IMR-90 (cell line): ENCODE measurements around the gene MEOX2. TPM values are rescaled to one million over a fixed set of nuclear protein-coding genes. Genes with fewer than 3 reads are reported as not detected.

ENCODE experiments used
- ATAC-seq: fragments of 200-7000 bp; cut with Tn5 transposase; 2 replicates; pipeline ENCODE4 v1.9.1; 2020; ENCODE audit warnings: low read depth, mild to moderate bottlenecking, moderate library complexity
- BruUV-seq: library from RNA; stranded (reverse); fragments of 400-500 nt; replicated peaks from 2 replicates; lab custom pipeline; 2021; lab: Mats Ljungman, UMichigan
- CTCF ChIA-PET: fragments of 300-600 bp; formaldehyde crosslinking; extraction: SDS; loops from one replicate; lab custom pipeline; 2021; ENCODE audit warnings: antibody characterized with exemption; lab: Yijun Ruan, JAX
- POLR2A ChIA-PET: fragments of 300-600 bp; sonication (Branson Sonifier 250); formaldehyde crosslinking; loops from one replicate; lab custom pipeline; 2022; ENCODE audit warnings: antibody characterized with exemption; ENCODE audit not compliant: unreplicated experiment; lab: Charles Lee
- DNase-seq: peaks from one replicate; pipeline ENCODE4 v3.0.0; 2013
- H2AFZ ChIP-seq: replicated peaks from 2 replicates; pipeline ENCODE3; 2013; ENCODE audit warnings: low read length, mild to moderate bottlenecking; ENCODE audit not compliant: poor library complexity
- H2AK5ac ChIP-seq: 2 replicates; pipeline ENCODE4 v1.6.1; 2013; ENCODE audit warnings: low read depth, low read length, inconsistent platforms
- H2AK9ac ChIP-seq: replicated peaks from 2 replicates; pipeline ENCODE3; 2013; ENCODE audit warnings: mild to moderate bottlenecking, low read depth, low read length, moderate library complexity; ENCODE audit not compliant: poor library complexity
- H2BK120ac ChIP-seq: 2 replicates; pipeline ENCODE4 v1.6.1; 2013; ENCODE audit warnings: low read depth, low read length, inconsistent platforms
- H2BK15ac ChIP-seq: 3 replicates; pipeline ENCODE4 v1.6.1; 2013; ENCODE audit warnings: low read depth, low read length, inconsistent platforms
- H2BK20ac ChIP-seq: 2 replicates; pipeline ENCODE4 v1.6.1; 2013; ENCODE audit warnings: low read depth, mild to moderate bottlenecking, inconsistent platforms, low read length, moderate library complexity
- H2BK5ac ChIP-seq: 2 replicates; pipeline ENCODE4 v1.6.1; 2013; ENCODE audit warnings: mild to moderate bottlenecking, low read depth, low read length, inconsistent platforms; ENCODE audit not compliant: poor library complexity, severe bottlenecking
- H3K14ac ChIP-seq: replicated peaks from 2 replicates; pipeline ENCODE4 v1.6.1; 2013; ENCODE audit warnings: low read depth, low read length, inconsistent platforms
- H3K18ac ChIP-seq: 2 replicates; pipeline ENCODE4 v1.6.1; 2013; ENCODE audit warnings: low read depth, low read length, control low read depth
- H3K23ac ChIP-seq: 2 replicates; pipeline ENCODE4 v1.6.1; 2013; ENCODE audit warnings: low read depth, low read length, inconsistent platforms
- H3K27ac ChIP-seq: 2 replicates; pipeline ENCODE4 v1.5.1; 2013; ENCODE audit warnings: mild to moderate bottlenecking, control low read depth, low read length; ENCODE audit not compliant: insufficient read depth
- H3K27me3 ChIP-seq: 2 replicates; pipeline ENCODE4 v1.6.1; 2013; ENCODE audit warnings: low read length; ENCODE audit not compliant: control insufficient read depth, insufficient read depth
- H3K36me3 ChIP-seq: 2 replicates; pipeline ENCODE4 v1.6.1; 2013; ENCODE audit warnings: low read length, mixed read lengths; ENCODE audit not compliant: control insufficient read depth, insufficient read depth
- H3K4ac ChIP-seq: 2 replicates; pipeline ENCODE4 v1.6.1; 2013; ENCODE audit warnings: low read depth, low read length, inconsistent platforms
- H3K4me1 ChIP-seq: 2 replicates; pipeline ENCODE4 v1.6.1; 2013; ENCODE audit warnings: low read length, mixed read lengths; ENCODE audit not compliant: control insufficient read depth, insufficient read depth
- H3K4me2 ChIP-seq: 2 replicates; pipeline ENCODE4 v1.6.1; 2013; ENCODE audit warnings: low read depth, mild to moderate bottlenecking, control low read depth, low read length, moderate library complexity
- H3K4me3 ChIP-seq: 2 replicates; pipeline ENCODE4 v1.5.1; 2013; ENCODE audit warnings: low read depth, mild to moderate bottlenecking, control low read depth, low read length, moderate library complexity; ENCODE audit not compliant: insufficient read depth
- H3K56ac ChIP-seq: 2 replicates; pipeline ENCODE4 v1.6.1; 2013; ENCODE audit warnings: low read length, inconsistent platforms; ENCODE audit not compliant: insufficient read depth; ENCODE audit errors: extremely low read depth
- H3K79me1 ChIP-seq, 2 experiments: 2 replicates each; pipeline ENCODE4 v1.6.1; 2013; ENCODE audit warnings: low read length in 2 of 2, inconsistent platforms in 1 of 2, low read depth in 1 of 2
- H3K9ac ChIP-seq: 2 replicates; pipeline ENCODE4 v1.6.1; 2013; ENCODE audit warnings: low read depth, low read length, control low read depth
- H3K9me1 ChIP-seq: 2 replicates; pipeline ENCODE4 v1.6.1; 2013; ENCODE audit warnings: low read length, inconsistent platforms; ENCODE audit not compliant: insufficient read depth
- H3K9me3 ChIP-seq: 2 replicates; pipeline ENCODE4 v1.6.1; 2013; ENCODE audit warnings: low read length; ENCODE audit not compliant: control insufficient read depth, insufficient read depth
- H4K20me1 ChIP-seq: 2 replicates; pipeline ENCODE4 v1.6.1; 2013; ENCODE audit warnings: low read length, inconsistent platforms; ENCODE audit not compliant: insufficient read depth
- H4K5ac ChIP-seq: 2 replicates; pipeline ENCODE4 v1.6.1; 2013; ENCODE audit warnings: mild to moderate bottlenecking, low read depth, low read length, control low read depth
- H4K8ac ChIP-seq, 2 experiments: 2 replicates each; pipeline ENCODE4 v1.6.1; 2013; ENCODE audit warnings: low read depth in 2 of 2, low read length in 2 of 2, control low read depth in 1 of 2, inconsistent platforms in 1 of 2
- H4K91ac ChIP-seq: 2 replicates; pipeline ENCODE4 v1.6.1; 2013; ENCODE audit warnings: low read depth, low read length, inconsistent platforms; ENCODE audit not compliant: insufficient read depth
- CEBPB ChIP-seq: IDR thresholded peaks from 2 replicates; pipeline ENCODE4 v1.6.1; 2012; ENCODE audit warnings: low read depth, low read length, improper control_type of control experiment
- FOS ChIP-seq: fragments of 150-350 bp; IDR thresholded peaks from 2 replicates; pipeline ENCODE4 v1.6.1; 2016; ENCODE audit warnings: low read depth, low read length
- NFE2L2 ChIP-seq: fragments of 150-350 bp; IDR thresholded peaks from 2 replicates; pipeline ENCODE4 v1.6.1; 2016; ENCODE audit warnings: low read depth, mild to moderate bottlenecking, low read length
- RCOR1 ChIP-seq: IDR thresholded peaks from 2 replicates; pipeline ENCODE4 v1.6.1; 2012; ENCODE audit warnings: mild to moderate bottlenecking, low read length, improper control_type of control experiment; ENCODE audit not compliant: insufficient replicate concordance
- RFX5 ChIP-seq: IDR thresholded peaks from 2 replicates; pipeline ENCODE4 v1.8.0; 2012; ENCODE audit warnings: low read depth, mild to moderate bottlenecking, low read length, moderate library complexity
- SMC3 ChIP-seq: fragments of 150-350 bp; IDR thresholded peaks from 2 replicates; pipeline ENCODE4 v1.6.1; 2016; ENCODE audit warnings: low read depth, mild to moderate bottlenecking, antibody characterized with exemption, low read length, moderate library complexity
- WGBS, 2 experiments: methylation state at CpG; one replicate each; pipeline versions ENCODE4 v1.1.5 to v1.1.7; 2013; ENCODE audit warnings: missing lambda C conversion rate in 2 of 2; ENCODE audit not compliant: insufficient read length in 1 of 2; ENCODE audit errors: extremely low coverage in 2 of 2; 5-methylcytosine and 5-hydroxymethylcytosine counted together
- dilution Hi-C: fragments of 300-500 bp; cut with HindIII; formaldehyde crosslinking; loops from one replicate; pipeline ENCODE4 v1.14.3; 2018; ENCODE audit warnings: low sequenced_read_pairs; ENCODE audit not compliant: unreplicated experiment
- in situ Hi-C: fragments of 300-500 bp; cut with MboI; formaldehyde crosslinking; loops from 3 replicates; pipeline ENCODE4 v1.14.3; 2019; ENCODE audit warnings: low sequenced_read_pairs, inconsistent platforms, mixed read lengths
- intact Hi-C: fragments of 100-400 bp; cut with micrococcal nuclease; formaldehyde crosslinking; loops from 2 replicates; pipeline ENCODE4 v1.10.0; 2022
- polyA plus RNA-seq, 3 experiments: library from polyadenylated mRNA; depleted of rRNA; stranded (reverse); fragments of >200 nt; gene quantifications; 2 replicates each; pipeline ENCODE4 v1.2.3, GENCODE V29; 2012; ENCODE audit warnings: low replicate concordance in 1 of 3
- total RNA-seq: library from RNA; depleted of rRNA; stranded (reverse); fragments of >200 nt; gene quantifications from 2 replicates; pipeline ENCODE4 v1.2.3, GENCODE V29; 2012
- TF ChIP-seq, protein P1 (sequence below): fragments of 150-350 bp; IDR thresholded peaks from 2 replicates; pipeline ENCODE4 v1.6.1; 2017; ENCODE audit warnings: mild to moderate bottlenecking, antibody characterized with exemption, low read length, low read depth

Gene MEOX2
- total and polyA plus RNA-seq, 2 of the 4 experiments (the other 2 are of a cell fraction) = under 0.01 TPM; not detected in 1

DNA sequence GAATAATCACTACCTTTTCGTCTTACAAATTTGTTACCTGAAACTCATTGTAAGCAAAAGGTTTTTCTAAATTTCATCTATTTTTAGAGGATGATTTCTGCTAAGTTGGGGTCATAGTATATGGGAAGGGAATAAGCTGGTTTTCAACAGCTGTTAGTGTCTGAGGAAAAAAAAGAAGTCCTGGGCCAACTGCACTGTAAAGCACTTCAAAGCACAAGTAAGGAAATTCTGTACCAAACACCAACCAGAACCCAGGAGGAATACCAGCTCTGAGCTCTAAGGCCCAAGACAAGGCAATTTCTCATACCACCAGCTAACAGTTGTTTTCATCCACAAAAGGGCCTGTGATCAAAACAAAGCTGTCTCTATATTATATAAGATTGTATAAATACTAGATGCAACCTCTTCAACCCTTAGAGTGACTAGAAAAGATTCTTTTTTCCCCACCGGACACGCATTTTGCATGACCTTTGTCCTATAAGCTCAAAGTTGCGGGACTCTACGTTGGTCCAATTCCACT lies 6.1 kb upstream of the MEOX2 start:
- no peak overlapping the region for H2BK15ac ChIP-seq
- no peak overlapping the region for H3K18ac ChIP-seq
- no peaks in the 10 kb centered on the region for H3K36me3 ChIP-seq
- H3K9ac ChIP-seq = no peak overlapping the region
- no peak for TF ChIP-seq FOS
- TF ChIP-seq RCOR1 = no peak
- no peak for TF ChIP-seq RFX5
- TF ChIP-seq, protein P1, sequence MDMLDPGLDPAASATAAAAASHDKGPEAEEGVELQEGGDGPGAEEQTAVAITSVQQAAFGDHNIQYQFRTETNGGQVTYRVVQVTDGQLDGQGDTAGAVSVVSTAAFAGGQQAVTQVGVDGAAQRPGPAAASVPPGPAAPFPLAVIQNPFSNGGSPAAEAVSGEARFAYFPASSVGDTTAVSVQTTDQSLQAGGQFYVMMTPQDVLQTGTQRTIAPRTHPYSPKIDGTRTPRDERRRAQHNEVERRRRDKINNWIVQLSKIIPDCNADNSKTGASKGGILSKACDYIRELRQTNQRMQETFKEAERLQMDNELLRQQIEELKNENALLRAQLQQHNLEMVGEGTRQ = no peak
- no peak for TF ChIP-seq NFE2L2
- TF ChIP-seq SMC3 = no peak
- no peak for TF ChIP-seq CEBPB
- in situ Hi-C loops = no loop called here
- WGBS, 2 experiments = no CpG with 5 or more reads among the region's 5 CpGs
- H2AFZ ChIP-seq = no peak overlapping the region
- no peak overlapping the region for H3K4me2 ChIP-seq
- H4K5ac ChIP-seq = no peak overlapping the region
- H3K27me3 ChIP-seq = peaks cover 15% of the 10 kb centered on the region
- DNase-seq (no peak), ATAC-seq (no peak)
- POLR2A ChIA-PET = no interaction called here
- no peak overlapping the region for H3K27ac ChIP-seq
- H4K20me1 ChIP-seq = no peaks in the 10 kb centered on the region
- no peaks in the 10 kb centered on the region for H3K4me1 ChIP-seq
- no peak overlapping the region for H2BK5ac ChIP-seq
- intact Hi-C loops = no loop called here
- peaks cover 2% of the 10 kb centered on the region; the same call in 1 of the 2 replicates for H3K9me3 ChIP-seq
- no peaks in the 10 kb centered on the region for H3K9me1 ChIP-seq
- no peaks in the 10 kb centered on the region for H3K79me1 ChIP-seq
- H3K4me3 ChIP-seq = no peak overlapping the region
- no peak overlapping the region for H4K8ac ChIP-seq
- no TSS peak for BruUV-seq
- CTCF ChIA-PET = interaction anchor here (1.3 kb wide), 1 partner anchor 29 kb away, joined by 4 read pairs; no protein-coding TSS in a partner anchor
- H4K91ac ChIP-seq = no peak overlapping the region
- H2AK9ac ChIP-seq = no peak overlapping the region
- H2AK5ac ChIP-seq = no peak overlapping the region
- dilution Hi-C loops = no loop called here
- H3K23ac ChIP-seq = no peak overlapping the region
- H2BK120ac ChIP-seq = no peak overlapping the region
- H3K14ac ChIP-seq = no peak overlapping the region
- H3K56ac ChIP-seq = no peak overlapping the region
- H3K4ac ChIP-seq = no peak overlapping the region
- no peak overlapping the region for H2BK20ac ChIP-seq
